PFSK-1 (cell line): ENCODE results near the gene MIB2.

Source experiments
- FOXP2 ChIP-seq: optimal IDR thresholded peaks from 2 replicates; pipeline ENCODE3; 2011; ENCODE audit warnings: borderline replicate concordance, control low read depth, inconsistent platforms; ENCODE audit not compliant: insufficient read depth; ENCODE audit errors: extremely low read length, extremely low read depth
- POLR2AphosphoS5 ChIP-seq: IDR thresholded peaks from 2 replicates; pipeline ENCODE4 v1.6.1; 2012; ENCODE audit warnings: low read depth, mild to moderate bottlenecking, control low read depth, low read length, moderate library complexity
- REST ChIP-seq, 2 experiments: IDR thresholded peaks; 2 replicates each; pipeline versions ENCODE4 v1.6.1 to v1.8.0; 2011 to 2012; ENCODE audit warnings: low read depth in 2 of 2, low read length in 2 of 2, control low read depth in 1 of 2, inconsistent platforms in 1 of 2, mild to moderate bottlenecking in 1 of 2, moderate library complexity in 1 of 2; ENCODE audit not compliant: insufficient read depth in 1 of 2
- SIN3A ChIP-seq: IDR thresholded peaks from 2 replicates; pipeline ENCODE4 v1.6.1; 2012; ENCODE audit warnings: mild to moderate bottlenecking, low read length, moderate library complexity, borderline replicate concordance; ENCODE audit not compliant: insufficient read depth
- TAF1 ChIP-seq: IDR thresholded peaks from 2 replicates; pipeline ENCODE4 v1.6.1; 2012; ENCODE audit warnings: low read length, control low read depth, borderline replicate concordance; ENCODE audit not compliant: insufficient read depth

The MIB2 gene

DNA sequence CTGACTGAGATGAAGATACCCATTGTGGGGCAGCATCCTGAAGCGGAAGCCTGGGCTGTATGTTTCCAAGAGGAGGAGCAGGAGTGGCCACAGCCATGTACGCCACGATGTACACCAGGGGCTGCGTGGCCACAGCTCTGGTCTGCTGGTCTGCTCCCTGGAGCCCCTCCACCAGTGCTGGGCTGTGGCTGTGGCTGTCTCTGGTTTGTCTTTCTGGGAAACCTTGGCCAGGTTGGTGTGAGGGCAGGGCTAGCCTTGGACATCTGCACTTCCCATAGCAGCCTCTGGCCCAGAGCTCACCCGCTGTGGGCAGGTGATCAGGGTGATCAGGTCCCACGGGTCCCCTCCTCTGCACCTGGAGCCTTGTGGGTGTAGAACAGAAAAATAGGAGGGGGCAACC lies 2.6 kb downstream of the MIB2 start:
- TF ChIP-seq FOXP2 (no peak), SIN3A (no peak), TAF1 (no peak), REST (IDR thresholded peaks at IDR 0.05; ENCODE audit: insufficient read depth in 1 of 2, low read depth in 2 of 2, low read length in 2 of 2) (no peak)

- TF ChIP-seq REST (IDR thresholded peaks at IDR 0.05; ENCODE audit: insufficient read depth in 1 of 2, low read depth in 2 of 2, low read length in 2 of 2), result no peak
- no peak for TF ChIP-seq POLR2AphosphoS5
- TF ChIP-seq SIN3A, result no peak
- no peak for TF ChIP-seq TAF1
- no peak for TF ChIP-seq FOXP2
Measured at GRCh38 chr1:1618396-1619068, 3.2 kb downstream of the MIB2 start.

- TF ChIP-seq TAF1 (no peak), REST (IDR thresholded peaks at IDR 0.05; ENCODE audit: insufficient read depth in 1 of 2, low read depth in 2 of 2, low read length in 2 of 2) (no peak), POLR2AphosphoS5 (no peak), SIN3A (no peak), FOXP2 (no peak)
Measured at GRCh38 chr1:1619917-1620361, 4.6 kb downstream of the MIB2 start.

DNA sequence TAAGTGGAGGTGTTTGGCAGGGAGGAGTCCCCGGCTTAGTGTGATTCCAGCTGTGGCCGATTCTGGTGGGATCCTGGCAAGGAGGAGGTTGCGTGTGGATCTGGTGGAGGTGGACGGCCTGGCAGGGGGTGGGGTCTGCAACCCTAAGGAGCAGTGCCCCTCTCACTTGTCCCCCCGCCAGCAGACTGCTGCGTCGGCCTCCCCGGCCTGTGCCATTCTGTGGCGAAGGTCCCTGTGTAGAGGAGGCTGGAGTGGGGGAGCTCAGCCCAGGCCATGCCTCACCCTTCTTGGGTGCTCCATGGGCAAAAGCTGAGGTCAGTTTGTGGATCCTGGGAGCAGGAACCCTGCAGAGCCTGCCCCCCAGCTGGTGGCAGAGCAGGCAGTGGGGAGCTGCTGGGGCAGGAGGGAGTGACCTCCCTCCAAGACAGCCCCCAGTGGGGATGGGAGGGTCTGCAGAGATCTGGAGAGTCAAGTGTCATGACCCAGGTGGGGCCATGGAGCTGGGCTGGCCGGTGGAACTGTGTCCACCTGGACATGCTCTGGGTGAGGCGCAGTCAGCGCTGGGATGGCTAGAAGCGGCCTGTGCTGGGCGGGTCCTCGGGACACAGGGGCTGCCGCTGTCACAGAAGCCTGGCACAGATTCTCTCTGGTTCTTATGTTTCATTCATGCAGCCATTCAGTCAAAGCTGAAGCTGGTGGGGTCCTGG lies 5.3 kb downstream of the MIB2 start:
- TF ChIP-seq FOXP2, result no peak
- no peak for TF ChIP-seq SIN3A
- no peak for TF ChIP-seq REST (IDR thresholded peaks at IDR 0.05; ENCODE audit: insufficient read depth in 1 of 2, low read depth in 2 of 2, low read length in 2 of 2)
- TF ChIP-seq TAF1, result no peak
- no peak for TF ChIP-seq POLR2AphosphoS5
